Calu3 (cell line): ENCODE data around the gene SCN1A. TPM values are rescaled to one million over a fixed set of nuclear protein-coding genes. Genes with fewer than 3 reads are reported as not detected.

Experiments
- BruUV-seq: library from RNA; stranded (reverse); fragments of 400-500 nt; replicated peaks from 2 replicates; lab custom pipeline; 2021; lab: Mats Ljungman, UMichigan
- CTCF ChIA-PET: fragments of 300-600 bp; sonication (Branson Sonifier 250); formaldehyde crosslinking; loops from one replicate; lab custom pipeline; 2022; ENCODE audit warnings: antibody characterized with exemption; lab: Charles Lee
- DNase-seq: peaks from one replicate; pipeline ENCODE4 v3.0.0; 2022
- H3K27ac Mint-ChIP-seq: one replicate; pipeline ENCODE4 v1.8.0; 2022; ENCODE audit warnings: mixed read lengths; ENCODE audit not compliant: unreplicated experiment
- H3K27me3 Mint-ChIP-seq: one replicate; pipeline ENCODE4 v1.8.0; 2022; ENCODE audit warnings: mixed read lengths; ENCODE audit not compliant: unreplicated experiment
- H3K36me3 Mint-ChIP-seq: one replicate; pipeline ENCODE4 v1.8.0; 2022; ENCODE audit warnings: mild to moderate bottlenecking, moderate library complexity, mixed read lengths; ENCODE audit not compliant: insufficient read depth, unreplicated experiment
- H3K4me1 Mint-ChIP-seq: one replicate; pipeline ENCODE4 v1.8.0; 2022; ENCODE audit warnings: mild to moderate bottlenecking, low read depth, mixed read lengths; ENCODE audit not compliant: unreplicated experiment
- H3K4me3 Mint-ChIP-seq: one replicate; pipeline ENCODE4 v1.8.0; 2022; ENCODE audit warnings: mild to moderate bottlenecking, low read depth, moderate library complexity, mixed read lengths; ENCODE audit not compliant: unreplicated experiment
- H3K9me3 Mint-ChIP-seq: one replicate; pipeline ENCODE4 v1.8.0; 2022; ENCODE audit warnings: low read depth, mixed read lengths; ENCODE audit not compliant: unreplicated experiment
- intact Hi-C: fragments of 100-400 bp; cut with micrococcal nuclease; formaldehyde crosslinking; loops from one replicate; pipeline ENCODE4 v1.10.0; 2022; ENCODE audit not compliant: unreplicated experiment
- total RNA-seq: library from RNA; stranded (reverse); gene quantifications from 2 replicates; pipeline ENCODE4 v1.2.3, GENCODE V29; 2022
- TF ChIP-seq, protein P1 (sequence below): fragments of 200-600 bp; IDR thresholded peaks from one replicate; pipeline ENCODE4 v1.8.0; 2022; ENCODE audit warnings: antibody characterized with exemption; ENCODE audit not compliant: unreplicated experiment

The SCN1A gene
- total RNA-seq, 1 experiment from 2014 or later: not detected

DNA sequence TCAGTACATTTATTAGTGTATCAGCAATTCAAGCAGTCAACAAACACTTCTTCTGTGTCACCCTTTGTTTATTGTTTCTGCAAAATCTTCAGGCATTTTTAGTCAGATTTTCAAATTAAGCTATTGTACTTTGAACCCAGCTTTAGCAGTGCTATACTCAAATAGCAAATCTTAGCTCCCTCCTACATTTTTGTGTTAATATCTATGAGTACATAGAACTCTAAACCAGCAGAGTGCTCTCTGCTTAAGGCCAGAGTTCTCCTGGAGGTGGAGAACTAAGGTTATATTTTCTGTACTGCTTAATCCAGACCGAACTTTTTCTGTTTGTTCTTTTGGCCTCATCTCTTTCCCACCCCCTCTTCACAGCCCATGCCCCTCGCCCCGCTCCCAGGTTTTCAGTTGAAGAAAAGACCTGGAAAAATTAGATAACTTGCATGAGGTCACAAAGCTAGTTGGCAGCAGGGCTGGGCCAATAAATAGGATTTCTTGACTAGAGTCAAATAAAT, 29.2 kb upstream of the SCN1A start:
- intact Hi-C loops: no loop called here
- TF ChIP-seq, protein P1, sequence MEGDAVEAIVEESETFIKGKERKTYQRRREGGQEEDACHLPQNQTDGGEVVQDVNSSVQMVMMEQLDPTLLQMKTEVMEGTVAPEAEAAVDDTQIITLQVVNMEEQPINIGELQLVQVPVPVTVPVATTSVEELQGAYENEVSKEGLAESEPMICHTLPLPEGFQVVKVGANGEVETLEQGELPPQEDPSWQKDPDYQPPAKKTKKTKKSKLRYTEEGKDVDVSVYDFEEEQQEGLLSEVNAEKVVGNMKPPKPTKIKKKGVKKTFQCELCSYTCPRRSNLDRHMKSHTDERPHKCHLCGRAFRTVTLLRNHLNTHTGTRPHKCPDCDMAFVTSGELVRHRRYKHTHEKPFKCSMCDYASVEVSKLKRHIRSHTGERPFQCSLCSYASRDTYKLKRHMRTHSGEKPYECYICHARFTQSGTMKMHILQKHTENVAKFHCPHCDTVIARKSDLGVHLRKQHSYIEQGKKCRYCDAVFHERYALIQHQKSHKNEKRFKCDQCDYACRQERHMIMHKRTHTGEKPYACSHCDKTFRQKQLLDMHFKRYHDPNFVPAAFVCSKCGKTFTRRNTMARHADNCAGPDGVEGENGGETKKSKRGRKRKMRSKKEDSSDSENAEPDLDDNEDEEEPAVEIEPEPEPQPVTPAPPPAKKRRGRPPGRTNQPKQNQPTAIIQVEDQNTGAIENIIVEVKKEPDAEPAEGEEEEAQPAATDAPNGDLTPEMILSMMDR: no peak
- CTCF ChIA-PET: no interaction called here
- no peaks in the 10 kb centered on the region for H3K9me3 Mint-ChIP-seq
- no peaks in the 10 kb centered on the region for H3K4me1 Mint-ChIP-seq
- H3K27me3 Mint-ChIP-seq: no peaks in the 10 kb centered on the region
- no peak overlapping the region for H3K4me3 Mint-ChIP-seq
- DNase-seq: no peak
- H3K36me3 Mint-ChIP-seq: no peaks in the 10 kb centered on the region
- BruUV-seq: no TSS peak
- no peak overlapping the region for H3K27ac Mint-ChIP-seq

DNA sequence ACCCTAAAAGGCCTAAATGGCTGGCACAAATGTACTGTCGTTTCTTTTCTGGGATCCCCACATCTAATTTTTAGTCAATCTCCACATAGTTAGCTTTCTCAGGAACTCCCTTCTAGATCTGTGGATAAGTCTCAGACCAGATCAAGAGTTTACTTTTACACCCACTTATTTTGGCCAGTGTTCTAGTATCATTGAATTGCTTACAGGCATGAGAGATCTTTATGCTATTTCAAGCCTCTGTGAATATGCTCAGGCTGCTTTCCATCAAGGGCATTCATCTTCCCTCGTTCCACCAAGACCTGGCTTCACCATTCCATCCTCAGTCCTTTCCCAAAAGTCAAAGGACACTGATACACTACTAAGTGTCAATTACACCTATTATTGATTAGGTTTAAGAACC, 27.8 kb upstream of the SCN1A start:
- TF ChIP-seq, protein P1: no peak
- CTCF ChIA-PET: interaction anchor here (0.6 kb wide), 1 partner anchor 16 kb away, joined by 7 read pairs; no protein-coding TSS in a partner anchor
- H3K27ac Mint-ChIP-seq: no peak overlapping the region
- H3K4me1 Mint-ChIP-seq: no peaks in the 10 kb centered on the region
- H3K27me3 Mint-ChIP-seq: no peaks in the 10 kb centered on the region
- no peak overlapping the region for H3K4me3 Mint-ChIP-seq
- no peaks in the 10 kb centered on the region for H3K36me3 Mint-ChIP-seq
- DNase-seq: no peak
- intact Hi-C loops: no loop called here
- H3K9me3 Mint-ChIP-seq: no peaks in the 10 kb centered on the region
- BruUV-seq: no TSS peak

DNA sequence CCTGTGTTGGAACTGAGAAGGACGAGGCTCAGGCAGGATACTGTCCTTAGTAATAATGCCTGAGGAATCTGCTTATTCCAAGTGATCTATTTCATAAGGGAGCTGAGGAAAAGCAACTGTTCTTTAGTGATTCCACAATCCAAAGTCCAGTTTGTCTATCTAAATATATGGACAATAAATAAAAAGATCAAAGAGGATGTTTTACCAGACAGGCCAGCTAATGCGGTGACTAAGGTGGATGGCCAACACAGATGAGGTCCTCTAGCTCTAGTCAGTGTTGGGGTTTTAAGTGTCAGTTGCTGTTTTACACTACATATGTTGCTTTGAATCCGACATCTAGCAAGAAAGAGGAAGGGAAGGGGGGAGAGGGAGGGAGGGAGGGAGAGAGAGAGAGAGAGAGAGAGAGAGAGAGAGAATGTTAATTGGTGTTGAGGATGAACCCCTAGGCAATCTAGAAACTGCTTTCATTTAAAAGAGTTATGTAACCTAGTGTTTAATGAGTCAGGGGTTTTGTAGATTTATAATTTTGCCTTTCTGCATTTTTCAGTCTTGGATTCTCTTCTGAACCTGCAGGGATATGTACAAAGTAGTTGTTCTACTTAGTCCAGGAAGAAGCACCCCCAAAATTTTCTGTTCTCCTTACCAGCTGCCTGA, 27.0 kb upstream of the SCN1A start:
- no TSS peak for BruUV-seq
- no peaks in the 10 kb centered on the region for H3K27me3 Mint-ChIP-seq
- CTCF ChIA-PET: interaction anchor here (0.6 kb wide), 2 partner anchors 20 to 75 kb away, joined by 3 read pairs; no protein-coding TSS in a partner anchor
- no peaks in the 10 kb centered on the region for H3K36me3 Mint-ChIP-seq
- H3K27ac Mint-ChIP-seq: no peak overlapping the region
- no peaks in the 10 kb centered on the region for H3K4me1 Mint-ChIP-seq
- TF ChIP-seq, protein P1: no peak
- DNase-seq: no peak
- intact Hi-C loops: no loop called here
- no peak overlapping the region for H3K4me3 Mint-ChIP-seq
- no peaks in the 10 kb centered on the region for H3K9me3 Mint-ChIP-seq

DNA sequence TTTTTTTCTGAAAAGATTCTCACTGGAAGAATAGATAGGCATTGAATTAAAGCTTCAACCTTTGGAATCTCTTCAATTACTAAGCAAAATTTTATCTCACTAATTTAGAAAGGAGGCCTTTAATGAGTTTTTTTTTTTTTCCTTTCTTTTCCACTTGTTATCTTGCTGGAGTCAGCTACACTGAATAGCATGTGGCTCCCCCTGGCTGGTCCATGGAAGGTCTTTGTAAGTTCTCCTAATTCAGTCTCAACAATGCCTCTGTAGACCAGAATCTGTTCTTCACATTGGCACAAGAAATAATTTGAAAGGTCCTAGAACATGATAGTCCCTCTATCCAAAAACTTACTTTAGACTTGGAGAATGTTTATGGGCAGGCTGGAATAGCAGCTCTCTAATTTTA, 24.2 kb upstream of the SCN1A start:
- Mint-ChIP-seq H3K27ac (no peak overlapping the region), H3K36me3 (no peaks in the 10 kb centered on the region), H3K9me3 (no peaks in the 10 kb centered on the region), H3K4me3 (no peak overlapping the region), H3K27me3 (no peaks in the 10 kb centered on the region), H3K4me1 (no peaks in the 10 kb centered on the region)
- intact Hi-C loops: no loop called here
- TF ChIP-seq, protein P1: no peak
- no peak for DNase-seq
- CTCF ChIA-PET: no interaction called here
- BruUV-seq: no TSS peak
